ENCODE results near the gene PPP1R17. TPM values are rescaled to one million over a fixed set of nuclear protein-coding genes. Genes with fewer than 3 reads are reported as not detected.

The PPP1R17 gene
- total and polyA plus RNA-seq, 7 experiments from 2014 or later: 1.4 TPM; not detected in 6

DNA sequence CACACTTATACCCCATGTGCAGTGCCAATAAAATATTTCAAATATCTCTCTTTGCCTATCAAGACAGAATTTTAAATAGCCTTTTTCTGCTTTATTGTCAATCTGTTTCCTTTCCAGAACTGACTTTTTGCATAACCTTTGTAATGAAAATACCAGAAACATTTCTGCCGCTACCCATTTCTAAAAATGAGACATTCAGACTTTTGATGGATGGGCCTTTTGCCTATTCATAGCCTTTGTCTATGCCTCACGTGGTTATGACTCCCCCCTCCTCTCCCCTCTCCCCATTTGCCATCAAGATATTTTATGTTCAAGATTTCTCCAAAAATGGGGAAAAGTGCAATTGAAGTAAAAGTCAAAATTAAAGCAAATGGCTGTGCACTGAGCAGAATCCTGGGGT lies 5.9 kb downstream of the PPP1R17 start:
- Mint-ChIP-seq H3K27me3 (peaks cover 0 to 11% (median 0%) of the 10 kb centered on the region in 5 donors), H3K4me1 (no peaks in the 10 kb centered on the region), H3K4me3 (no peak overlapping the region), H3K36me3 (no peaks in the 10 kb centered on the region), H3K27ac (no peak overlapping the region), H3K9me3 (peaks cover 0 to 9% (median 0%) of the 10 kb centered on the region in 11 donors)
- ATAC-seq: no peak
- H3K4me1 ChIP-seq (ENCODE audit: control insufficient read depth in 2 of 2, insufficient read depth in 2 of 2, low read length in 2 of 2): no peaks in the 10 kb centered on the region
- POLR2A ChIA-PET: no interaction called here
- no peak for DNase-seq
- intact Hi-C loops (cut with micrococcal nuclease): no loop called here
- CTCF ChIA-PET: no interaction called here
- H3K36me3 ChIP-seq (ENCODE audit: control insufficient read depth in 2 of 3, insufficient read depth in 3 of 3, low read length in 3 of 3): no peaks in the 10 kb centered on the region
- no peak overlapping the region for H3K27ac ChIP-seq (ENCODE audit: low read depth, low read length)
- H3K9me3 ChIP-seq (ENCODE audit: control insufficient read depth in 2 of 3, low read length in 3 of 3): no peaks in the 10 kb centered on the region
- no peak overlapping the region for H3K4me3 ChIP-seq (ENCODE audit: low read length)
- no peaks in the 10 kb centered on the region for H3K27me3 ChIP-seq (ENCODE audit: control insufficient read depth in 2 of 2, insufficient read depth in 2 of 2, low read length in 2 of 2)

DNA sequence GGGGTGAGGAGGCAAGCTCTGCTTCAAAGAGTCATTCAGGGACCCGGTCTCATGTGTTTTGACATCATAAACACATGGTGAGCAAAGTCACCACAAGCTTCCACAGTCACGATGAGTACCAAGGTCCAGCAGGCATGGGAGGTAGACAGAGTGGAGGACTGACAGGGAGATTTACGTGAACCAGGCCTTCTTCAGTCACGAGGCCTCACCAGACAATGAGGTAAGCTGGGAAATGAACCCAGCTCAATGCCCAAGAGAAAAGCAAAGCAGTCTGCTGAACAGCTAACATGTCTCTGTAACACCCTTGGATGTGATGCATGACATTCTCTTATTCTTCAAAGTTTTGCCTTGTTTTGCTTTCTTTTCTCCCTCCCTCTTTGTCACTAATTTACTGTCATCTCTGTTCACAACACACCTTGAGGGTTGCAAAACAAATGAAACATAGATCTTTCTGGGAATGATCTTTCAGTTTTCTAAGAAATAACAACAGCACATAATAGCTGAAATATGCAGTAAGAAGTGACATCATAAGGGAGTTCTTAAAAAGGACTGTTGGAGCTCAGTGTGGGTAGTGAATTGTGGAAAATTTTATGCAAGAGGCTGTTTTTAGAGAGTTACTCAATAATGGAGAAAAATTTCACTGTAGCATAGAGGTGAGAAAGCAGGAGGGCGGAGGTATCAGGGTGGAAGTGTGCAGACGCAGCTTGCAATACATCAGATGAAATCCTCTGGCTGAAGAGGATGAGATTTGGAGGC lies 9.0 kb downstream of the PPP1R17 start:
- H3K27me3 Mint-ChIP-seq: peaks cover 0 to 7% (median 0%) of the 10 kb centered on the region in 5 donors
- intact Hi-C loops (cut with micrococcal nuclease): no loop called here
- no peaks in the 10 kb centered on the region for H3K36me3 ChIP-seq (ENCODE audit: control insufficient read depth in 2 of 3, insufficient read depth in 3 of 3, low read length in 3 of 3)
- ATAC-seq: peak; percentile 20
- no peak overlapping the region for H3K27ac ChIP-seq (ENCODE audit: low read depth, low read length)
- no peak overlapping the region for H3K4me3 ChIP-seq (ENCODE audit: low read length)
- no peaks in the 10 kb centered on the region for H3K4me1 Mint-ChIP-seq
- peaks cover 0 to 11% (median 1%) of the 10 kb centered on the region in 11 donors for H3K9me3 Mint-ChIP-seq
- POLR2A ChIA-PET: no interaction called here
- no peaks in the 10 kb centered on the region for H3K27me3 ChIP-seq (ENCODE audit: control insufficient read depth in 2 of 2, insufficient read depth in 2 of 2, low read length in 2 of 2)
- no peak overlapping the region for H3K4me3 Mint-ChIP-seq
- no peaks in the 10 kb centered on the region for H3K4me1 ChIP-seq (ENCODE audit: control insufficient read depth in 2 of 2, insufficient read depth in 2 of 2, low read length in 2 of 2)
- CTCF ChIA-PET: no interaction called here
- H3K27ac Mint-ChIP-seq: no peak overlapping the region
- H3K9me3 ChIP-seq (ENCODE audit: control insufficient read depth in 2 of 3, low read length in 3 of 3): no peaks in the 10 kb centered on the region
- no peak for DNase-seq
- H3K36me3 Mint-ChIP-seq: no peaks in the 10 kb centered on the region

DNA sequence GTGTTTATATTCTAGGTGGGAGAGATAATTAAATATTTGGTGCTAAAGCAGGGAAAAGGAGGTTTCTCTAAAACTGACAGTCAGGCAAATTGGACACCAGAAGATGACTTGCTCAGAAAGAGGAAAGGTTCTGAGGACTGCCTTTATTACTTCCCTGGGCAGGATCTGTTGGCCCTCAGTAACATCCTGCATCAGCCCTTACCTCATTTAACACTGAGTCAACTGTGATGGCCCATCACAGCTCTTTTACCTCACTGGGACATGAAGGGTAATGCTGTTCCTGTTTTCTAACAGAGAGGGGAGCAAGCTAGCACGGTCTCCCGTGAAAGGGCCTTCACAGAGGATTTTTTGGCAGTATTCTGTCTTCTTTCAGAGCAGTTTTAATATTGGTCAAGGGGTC lies 12.0 kb downstream of the PPP1R17 start:
- Histone ChIP-seq H3K4me3 (ENCODE audit: low read length) (no peak overlapping the region), H3K27me3 (ENCODE audit: control insufficient read depth in 2 of 2, insufficient read depth in 2 of 2, low read length in 2 of 2) (no peaks in the 10 kb centered on the region), H3K9me3 (ENCODE audit: control insufficient read depth in 2 of 3, low read length in 3 of 3) (no peaks in the 10 kb centered on the region), H3K4me1 (ENCODE audit: control insufficient read depth in 2 of 2, insufficient read depth in 2 of 2, low read length in 2 of 2) (no peaks in the 10 kb centered on the region), H3K27ac (ENCODE audit: low read depth, low read length) (no peak overlapping the region), H3K36me3 (ENCODE audit: control insufficient read depth in 2 of 3, insufficient read depth in 3 of 3, low read length in 3 of 3) (no peaks in the 10 kb centered on the region)
- CTCF ChIA-PET: no interaction called here
- Mint-ChIP-seq H3K36me3 (no peaks in the 10 kb centered on the region), H3K4me3 (no peak overlapping the region), H3K4me1 (peaks cover 0 to 2% (median 0%) of the 10 kb centered on the region in 7 donors), H3K9me3 (peaks cover 0 to 11% (median 1%) of the 10 kb centered on the region in 11 donors), H3K27ac (no peak overlapping the region), H3K27me3 (peaks cover 0 to 7% (median 0%) of the 10 kb centered on the region in 5 donors)
- DNase-seq: no peak
- intact Hi-C loops (cut with micrococcal nuclease): no loop called here
- peak; percentile 76 for ATAC-seq
- POLR2A ChIA-PET: no interaction called here

DNA sequence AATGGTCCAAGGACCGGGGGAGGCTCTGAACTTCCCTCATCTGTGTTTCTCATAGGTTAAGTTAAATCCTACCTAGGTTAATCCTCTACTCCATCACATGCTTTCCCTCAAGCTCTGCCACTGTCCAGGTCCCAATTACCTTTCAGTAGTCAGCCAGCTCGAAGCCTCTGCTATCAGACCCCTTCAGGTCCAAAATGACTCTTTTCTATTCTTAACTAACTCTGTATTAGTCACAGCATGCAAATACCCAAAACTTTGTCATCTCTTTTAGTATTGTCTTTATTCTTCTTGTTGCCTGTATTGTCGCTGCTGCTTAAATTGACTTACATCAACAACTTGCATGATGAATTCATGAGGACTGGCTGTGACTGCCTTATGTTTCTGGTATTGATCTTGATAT lies 15.3 kb downstream of the PPP1R17 start:
- DNase-seq (no peak), ATAC-seq (no peak)
- Histone ChIP-seq H3K27me3 (ENCODE audit: control insufficient read depth in 2 of 2, insufficient read depth in 2 of 2, low read length in 2 of 2) (no peaks in the 10 kb centered on the region), H3K4me3 (ENCODE audit: low read length) (no peak overlapping the region), H3K4me1 (ENCODE audit: control insufficient read depth in 2 of 2, insufficient read depth in 2 of 2, low read length in 2 of 2) (no peaks in the 10 kb centered on the region), H3K9me3 (ENCODE audit: control insufficient read depth in 2 of 3, low read length in 3 of 3) (no peaks in the 10 kb centered on the region), H3K36me3 (ENCODE audit: control insufficient read depth in 2 of 3, insufficient read depth in 3 of 3, low read length in 3 of 3) (no peaks in the 10 kb centered on the region), H3K27ac (ENCODE audit: low read depth, low read length) (no peak overlapping the region)
- POLR2A ChIA-PET: no interaction called here
- Mint-ChIP-seq H3K4me1 (peaks cover 0 to 2% (median 0%) of the 10 kb centered on the region in 7 donors), H3K4me3 (no peak overlapping the region), H3K27me3 (no peaks in the 10 kb centered on the region), H3K27ac (no peak overlapping the region), H3K36me3 (no peaks in the 10 kb centered on the region), H3K9me3 (peaks cover 0 to 7% (median 1%) of the 10 kb centered on the region in 11 donors)
- CTCF ChIA-PET: no interaction called here
- intact Hi-C loops (cut with micrococcal nuclease): no loop called here

DNA sequence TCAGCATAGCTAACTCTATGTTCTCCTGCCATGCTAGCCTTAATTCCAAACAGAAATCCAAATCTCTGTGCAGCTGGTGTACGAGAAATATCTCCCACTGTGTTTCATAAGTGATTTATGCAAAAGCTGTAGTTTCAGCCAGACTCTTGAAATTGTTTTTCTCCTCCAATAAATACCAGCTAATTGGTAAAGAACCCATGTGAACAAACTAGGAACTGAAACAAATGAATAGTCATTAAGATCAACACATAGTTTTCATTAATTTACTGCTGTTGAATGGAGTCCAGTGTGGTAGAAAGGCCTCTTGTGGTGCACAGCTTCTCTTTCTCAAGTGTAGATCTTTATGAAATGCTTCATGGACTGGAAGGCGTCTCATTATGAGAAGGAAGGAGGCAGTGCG lies 18.4 kb downstream of the PPP1R17 start:
- peaks cover 0 to 2% (median 0%) of the 10 kb centered on the region in 7 donors for H3K4me1 Mint-ChIP-seq
- no peaks in the 10 kb centered on the region for H3K4me1 ChIP-seq (ENCODE audit: control insufficient read depth in 2 of 2, insufficient read depth in 2 of 2, low read length in 2 of 2)
- ChIA-PET POLR2A (no interaction called here), CTCF (no interaction called here)
- ATAC-seq (no peak), DNase-seq (no peak)
- no peaks in the 10 kb centered on the region for H3K27me3 ChIP-seq (ENCODE audit: control insufficient read depth in 2 of 2, insufficient read depth in 2 of 2, low read length in 2 of 2)
- H3K4me3 Mint-ChIP-seq: no peak overlapping the region
- no peaks in the 10 kb centered on the region for H3K36me3 Mint-ChIP-seq
- peaks cover 0 to 7% (median 0%) of the 10 kb centered on the region in 11 donors for H3K9me3 Mint-ChIP-seq
- no peaks in the 10 kb centered on the region for H3K9me3 ChIP-seq (ENCODE audit: control insufficient read depth in 2 of 3, low read length in 3 of 3)
- no peaks in the 10 kb centered on the region for H3K36me3 ChIP-seq (ENCODE audit: control insufficient read depth in 2 of 3, insufficient read depth in 3 of 3, low read length in 3 of 3)
- peaks cover 0 to 4% (median 0%) of the 10 kb centered on the region in 5 donors for H3K27me3 Mint-ChIP-seq
- no peak overlapping the region for H3K4me3 ChIP-seq (ENCODE audit: low read length)
- H3K27ac ChIP-seq (ENCODE audit: low read depth, low read length): no peak overlapping the region
- intact Hi-C loops (cut with micrococcal nuclease): no loop called here
- H3K27ac Mint-ChIP-seq: no peak overlapping the region

DNA sequence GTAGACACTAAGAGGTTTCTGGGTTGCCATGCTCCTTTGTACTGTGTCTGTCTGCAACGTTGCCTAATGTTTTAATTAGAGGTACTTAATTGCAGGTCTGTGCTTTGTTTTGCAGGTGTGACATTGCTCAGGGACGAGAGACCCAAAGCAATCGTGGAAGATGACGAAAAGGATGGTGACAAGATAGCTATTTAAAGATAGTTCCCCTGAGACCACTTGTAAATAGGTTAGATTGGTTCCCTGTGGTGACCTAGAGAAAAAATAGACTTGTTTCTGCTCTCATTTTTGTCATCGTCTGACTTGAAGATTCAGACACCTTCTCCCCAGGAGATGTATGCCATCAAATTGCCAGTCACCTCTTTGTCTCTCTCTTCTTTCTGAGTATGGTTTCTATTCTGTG lies 20.1 kb downstream of the PPP1R17 start:
- Histone ChIP-seq H3K27ac (ENCODE audit: low read depth, low read length) (no peak overlapping the region), H3K9me3 (ENCODE audit: control insufficient read depth in 2 of 3, low read length in 3 of 3) (no peaks in the 10 kb centered on the region), H3K4me1 (ENCODE audit: control insufficient read depth in 2 of 2, insufficient read depth in 2 of 2, low read length in 2 of 2) (no peaks in the 10 kb centered on the region), H3K4me3 (ENCODE audit: low read length) (no peak overlapping the region), H3K36me3 (ENCODE audit: control insufficient read depth in 2 of 3, insufficient read depth in 3 of 3, low read length in 3 of 3) (no peaks in the 10 kb centered on the region), H3K27me3 (ENCODE audit: control insufficient read depth in 2 of 2, insufficient read depth in 2 of 2, low read length in 2 of 2) (no peaks in the 10 kb centered on the region)
- intact Hi-C loops (cut with micrococcal nuclease): no loop called here
- Mint-ChIP-seq H3K9me3 (peaks cover 0 to 9% (median 2%) of the 10 kb centered on the region in 11 donors), H3K36me3 (no peaks in the 10 kb centered on the region), H3K27ac (no peak overlapping the region), H3K4me1 (peaks cover 0 to 2% (median 0%) of the 10 kb centered on the region in 7 donors), H3K4me3 (no peak overlapping the region), H3K27me3 (peaks cover 0 to 4% (median 0%) of the 10 kb centered on the region in 5 donors)
- ChIA-PET CTCF (no interaction called here), POLR2A (no interaction called here)
- ATAC-seq (no peak), DNase-seq (no peak)

DNA sequence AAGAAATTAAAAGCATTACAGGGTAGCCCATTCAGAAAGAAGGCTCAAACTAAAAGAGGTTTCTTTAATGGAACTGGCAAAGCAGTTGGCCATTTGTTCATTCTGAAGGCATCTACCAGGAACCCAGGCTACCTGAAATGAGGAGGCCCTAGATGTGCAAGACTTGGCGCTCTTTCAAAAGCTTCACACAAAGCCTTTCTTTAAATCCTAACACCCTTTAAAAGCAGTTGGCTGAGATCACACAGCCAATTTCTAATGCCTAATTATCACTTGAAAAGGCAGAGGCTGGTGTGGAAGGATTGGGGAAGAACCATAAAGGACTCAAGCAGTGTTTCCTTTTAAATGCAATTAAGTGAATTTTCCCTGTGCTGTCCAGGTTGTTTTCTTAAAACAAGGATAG lies 23.2 kb downstream of the PPP1R17 start:
- POLR2A ChIA-PET: no interaction called here
- CTCF ChIA-PET: no interaction called here
- no peak overlapping the region for H3K27ac Mint-ChIP-seq
- intact Hi-C loops (cut with micrococcal nuclease): no loop called here
- no peaks in the 10 kb centered on the region for H3K4me1 ChIP-seq (ENCODE audit: control insufficient read depth in 2 of 2, insufficient read depth in 2 of 2, low read length in 2 of 2)
- H3K27me3 Mint-ChIP-seq: peaks cover 0 to 4% (median 0%) of the 10 kb centered on the region in 5 donors
- no peak for DNase-seq
- ATAC-seq: no peak
- no peak overlapping the region for H3K4me3 ChIP-seq (ENCODE audit: low read length)
- H3K9me3 Mint-ChIP-seq: peaks cover 3 to 18% (median 8%) of the 10 kb centered on the region in 11 donors
- no peaks in the 10 kb centered on the region for H3K36me3 ChIP-seq (ENCODE audit: control insufficient read depth in 2 of 3, insufficient read depth in 3 of 3, low read length in 3 of 3)
- no peak overlapping the region for H3K4me3 Mint-ChIP-seq
- no peaks in the 10 kb centered on the region for H3K9me3 ChIP-seq (ENCODE audit: control insufficient read depth in 2 of 3, low read length in 3 of 3)
- H3K27ac ChIP-seq (ENCODE audit: low read depth, low read length): no peak overlapping the region
- H3K27me3 ChIP-seq (ENCODE audit: control insufficient read depth in 2 of 2, insufficient read depth in 2 of 2, low read length in 2 of 2): no peaks in the 10 kb centered on the region
- H3K36me3 Mint-ChIP-seq: peaks cover 0 to 5% (median 0%) of the 10 kb centered on the region in 5 donors
- no peaks in the 10 kb centered on the region for H3K4me1 Mint-ChIP-seq
